Measurements from ENCODE around the gene KCNQ1. TPM values are rescaled to one million over a fixed set of nuclear protein-coding genes. Genes with fewer than 3 reads are reported as not detected.
"Not testable (repeated sequence)": the region's sequence is repeated elsewhere in the genome, so short reads cannot be mapped to it uniquely, and the experiment has no call there.

Gene KCNQ1
- polyA plus RNA-seq, 1 donor (not counting 4 experiments of a cell fraction or from before 2014, with no cell fraction given), result not detected

DNA sequence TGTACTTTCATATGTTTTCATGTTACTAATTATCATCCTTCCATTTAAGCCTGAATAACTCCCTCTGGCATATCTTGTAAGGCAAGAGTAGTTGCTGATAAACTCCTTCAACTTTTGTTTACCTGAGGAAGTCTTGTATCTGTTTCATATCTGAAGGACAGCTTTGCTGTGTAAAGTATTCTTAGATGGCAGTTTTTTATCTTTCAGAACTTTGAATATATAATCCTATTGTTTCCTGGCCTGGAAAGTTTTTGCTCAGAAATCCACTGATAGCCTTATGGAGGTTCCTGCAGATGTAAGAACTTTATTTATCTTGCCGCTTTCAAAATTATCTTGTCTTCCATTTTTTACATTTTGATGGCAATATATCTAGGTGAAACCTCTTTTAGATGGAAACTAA, 185.9 kb downstream of the KCNQ1 start:
- no peaks in the 10 kb centered on the region for H3K36me3 ChIP-seq (ENCODE audit: control insufficient read depth in 2 of 2, extremely low read depth in 1 of 2, insufficient read depth in 2 of 2, low read length in 2 of 2)
- no peaks in the 10 kb centered on the region for H3K9me3 ChIP-seq (ENCODE audit: control insufficient read depth, low read depth, low read length)
- DNase-seq (ENCODE audit: low read depth, low spot score) (no peak), FAIRE-seq (no peak)
- dilution Hi-C loops (cut with MboI; ENCODE audit: extremely low pct_ligation_motif_present, low sequenced_read_pairs), result no loop called here
- no peak overlapping the region for H3K4me3 ChIP-seq (ENCODE audit: control insufficient read depth in 2 of 3, extremely low read depth in 1 of 3, insufficient read depth in 2 of 3, low read depth in 1 of 3, low read length in 3 of 3)
- no peak overlapping the region for H3K4me2 ChIP-seq (ENCODE audit: control insufficient read depth, extremely low read depth, insufficient read depth, low read depth, low read length)
- H3K79me2 ChIP-seq (ENCODE audit: control insufficient read depth, insufficient read depth, low read length), result no peaks in the 10 kb centered on the region
- no peak overlapping the region for H3K27ac ChIP-seq (ENCODE audit: control insufficient read depth, insufficient read depth, low read length)
- no peaks in the 10 kb centered on the region for H3K4me1 ChIP-seq (ENCODE audit: control insufficient read depth, extremely low read depth, insufficient read depth, low read length)
- no peak overlapping the region for H2AFZ ChIP-seq (ENCODE audit: control insufficient read depth, low read length)
- TF ChIP-seq, protein P1, sequence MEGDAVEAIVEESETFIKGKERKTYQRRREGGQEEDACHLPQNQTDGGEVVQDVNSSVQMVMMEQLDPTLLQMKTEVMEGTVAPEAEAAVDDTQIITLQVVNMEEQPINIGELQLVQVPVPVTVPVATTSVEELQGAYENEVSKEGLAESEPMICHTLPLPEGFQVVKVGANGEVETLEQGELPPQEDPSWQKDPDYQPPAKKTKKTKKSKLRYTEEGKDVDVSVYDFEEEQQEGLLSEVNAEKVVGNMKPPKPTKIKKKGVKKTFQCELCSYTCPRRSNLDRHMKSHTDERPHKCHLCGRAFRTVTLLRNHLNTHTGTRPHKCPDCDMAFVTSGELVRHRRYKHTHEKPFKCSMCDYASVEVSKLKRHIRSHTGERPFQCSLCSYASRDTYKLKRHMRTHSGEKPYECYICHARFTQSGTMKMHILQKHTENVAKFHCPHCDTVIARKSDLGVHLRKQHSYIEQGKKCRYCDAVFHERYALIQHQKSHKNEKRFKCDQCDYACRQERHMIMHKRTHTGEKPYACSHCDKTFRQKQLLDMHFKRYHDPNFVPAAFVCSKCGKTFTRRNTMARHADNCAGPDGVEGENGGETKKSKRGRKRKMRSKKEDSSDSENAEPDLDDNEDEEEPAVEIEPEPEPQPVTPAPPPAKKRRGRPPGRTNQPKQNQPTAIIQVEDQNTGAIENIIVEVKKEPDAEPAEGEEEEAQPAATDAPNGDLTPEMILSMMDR (optimal IDR thresholded peaks at IDR 0.05 in 1 of 3, IDR thresholded peaks at IDR 0.05 in 1 of 3, conservative IDR thresholded peaks at IDR 0.05 in 1 of 3; ENCODE audit: extremely low read depth in 1 of 3, insufficient read depth in 2 of 3, low read length in 3 of 3), result no peak
- TF ChIP-seq EZH2 (IDR thresholded peaks at IDR 0.05; ENCODE audit: low read length), result no peak
- H3K27me3 ChIP-seq (ENCODE audit: control insufficient read depth, extremely low read depth, insufficient read depth, low read length), result no peaks in the 10 kb centered on the region
- H3K9me1 ChIP-seq (ENCODE audit: control insufficient read depth, extremely low read depth, insufficient read depth, low read length), result no peaks in the 10 kb centered on the region
- no peaks in the 10 kb centered on the region for H4K20me1 ChIP-seq (ENCODE audit: control insufficient read depth, extremely low read depth, insufficient read depth, low read length)
- no peak overlapping the region for H3K9ac ChIP-seq (ENCODE audit: control insufficient read depth, extremely low read depth, insufficient read depth, low read length)

- DNase-seq (ENCODE audit: low read depth, low spot score) (no peak), FAIRE-seq (no peak)
- dilution Hi-C loops (cut with MboI; ENCODE audit: extremely low pct_ligation_motif_present, low sequenced_read_pairs), result no loop called here
- no peak overlapping the region for H3K9ac ChIP-seq (ENCODE audit: control insufficient read depth, extremely low read depth, insufficient read depth, low read length)
- TF ChIP-seq EZH2 (IDR thresholded peaks at IDR 0.05; ENCODE audit: low read length), result no peak
- TF ChIP-seq, protein P1 (optimal IDR thresholded peaks at IDR 0.05 in 1 of 3, IDR thresholded peaks at IDR 0.05 in 1 of 3, conservative IDR thresholded peaks at IDR 0.05 in 1 of 3; ENCODE audit: extremely low read depth in 1 of 3, insufficient read depth in 2 of 3, low read length in 3 of 3), result no peak
- H3K4me3 ChIP-seq (ENCODE audit: control insufficient read depth in 2 of 3, extremely low read depth in 1 of 3, insufficient read depth in 2 of 3, low read depth in 1 of 3, low read length in 3 of 3), result no peak overlapping the region
- no peak overlapping the region for H2AFZ ChIP-seq (ENCODE audit: control insufficient read depth, low read length)
- no peaks in the 10 kb centered on the region for H3K9me1 ChIP-seq (ENCODE audit: control insufficient read depth, extremely low read depth, insufficient read depth, low read length)
- no peaks in the 10 kb centered on the region for H3K4me1 ChIP-seq (ENCODE audit: control insufficient read depth, extremely low read depth, insufficient read depth, low read length)
- no peak overlapping the region for H3K4me2 ChIP-seq (ENCODE audit: control insufficient read depth, extremely low read depth, insufficient read depth, low read depth, low read length)
- no peaks in the 10 kb centered on the region for H3K27me3 ChIP-seq (ENCODE audit: control insufficient read depth, extremely low read depth, insufficient read depth, low read length)
- no peaks in the 10 kb centered on the region for H4K20me1 ChIP-seq (ENCODE audit: control insufficient read depth, extremely low read depth, insufficient read depth, low read length)
- H3K79me2 ChIP-seq (ENCODE audit: control insufficient read depth, insufficient read depth, low read length), result no peaks in the 10 kb centered on the region
- H3K27ac ChIP-seq (ENCODE audit: control insufficient read depth, insufficient read depth, low read length), result no peak overlapping the region
- H3K36me3 ChIP-seq (ENCODE audit: control insufficient read depth in 2 of 2, extremely low read depth in 1 of 2, insufficient read depth in 2 of 2, low read length in 2 of 2), result no peaks in the 10 kb centered on the region
- no peaks in the 10 kb centered on the region for H3K9me3 ChIP-seq (ENCODE audit: control insufficient read depth, low read depth, low read length)
Measured at GRCh38 chr11:2631161-2631560, 186.4 kb downstream of the KCNQ1 start.

GRCh38 chr11:2639763-2640162, 195.0 kb downstream of the KCNQ1 start:
- H3K36me3 ChIP-seq (ENCODE audit: control insufficient read depth in 2 of 2, extremely low read depth in 1 of 2, insufficient read depth in 2 of 2, low read length in 2 of 2); H3K79me2 ChIP-seq (ENCODE audit: control insufficient read depth, insufficient read depth, low read length); H3K4me3 ChIP-seq (ENCODE audit: control insufficient read depth in 2 of 3, extremely low read depth in 1 of 3, insufficient read depth in 2 of 3, low read depth in 1 of 3, low read length in 3 of 3); H3K9me3 ChIP-seq (ENCODE audit: control insufficient read depth, low read depth, low read length); H3K9ac ChIP-seq (ENCODE audit: control insufficient read depth, extremely low read depth, insufficient read depth, low read length); H3K9me1 ChIP-seq (ENCODE audit: control insufficient read depth, extremely low read depth, insufficient read depth, low read length); H3K27me3 ChIP-seq (ENCODE audit: control insufficient read depth, extremely low read depth, insufficient read depth, low read length); H4K20me1 ChIP-seq (ENCODE audit: control insufficient read depth, extremely low read depth, insufficient read depth, low read length); FAIRE-seq; H3K4me2 ChIP-seq (ENCODE audit: control insufficient read depth, extremely low read depth, insufficient read depth, low read depth, low read length); DNase-seq (ENCODE audit: low read depth, low spot score); dilution Hi-C loops (cut with MboI; ENCODE audit: extremely low pct_ligation_motif_present, low sequenced_read_pairs); H2AFZ ChIP-seq (ENCODE audit: control insufficient read depth, low read length); H3K4me1 ChIP-seq (ENCODE audit: control insufficient read depth, extremely low read depth, insufficient read depth, low read length); H3K27ac ChIP-seq (ENCODE audit: control insufficient read depth, insufficient read depth, low read length): not testable (repeated sequence)

All from keratinocyte (primary cell).